Neural progenitor cell (in vitro differentiated cells): ENCODE results near the gene FAM24B. TPM values are rescaled to one million over a fixed set of nuclear protein-coding genes. Genes with fewer than 3 reads are reported as not detected.

ENCODE experiments used
- DNase-seq: peaks from one replicate; pipeline ENCODE4 v3.0.0-alpha.2; 2016; ENCODE audit warnings: low spot score
- H2AFZ ChIP-seq: fragments of 200-600 bp; sonication (generic); replicated peaks from 2 replicates; pipeline ENCODE4 v1.6.1; 2016; ENCODE audit warnings: antibody characterized with exemption
- H3F3A ChIP-seq: fragments of 200-600 bp; sonication (generic); 2 replicates; pipeline ENCODE4 v1.6.1; 2016; ENCODE audit warnings: antibody characterized with exemption, low read depth
- H3K27ac ChIP-seq: fragments of 200-600 bp; sonication (generic); 2 replicates; pipeline ENCODE4 v1.5.1; 2016; ENCODE audit warnings: mild to moderate bottlenecking
- H3K27me3 ChIP-seq: fragments of 200-600 bp; sonication (generic); 2 replicates; pipeline ENCODE4 v1.6.1; 2016; ENCODE audit warnings: mild to moderate bottlenecking, moderate library complexity
- H3K36me3 ChIP-seq: fragments of 200-600 bp; sonication (generic); 2 replicates; pipeline ENCODE4 v1.5.1; 2016
- H3K4me1 ChIP-seq: fragments of 200-600 bp; sonication (generic); 2 replicates; pipeline ENCODE4 v1.6.1; 2016; ENCODE audit warnings: mixed run types
- H3K4me2 ChIP-seq: fragments of 200-600 bp; sonication (generic); 2 replicates; pipeline ENCODE4 v1.6.1; 2016
- H3K4me3 ChIP-seq: fragments of 200-600 bp; sonication (generic); 2 replicates; pipeline ENCODE4 v1.5.1; 2016
- H3K79me2 ChIP-seq: fragments of 200-600 bp; sonication (generic); 2 replicates; pipeline ENCODE4 v1.6.1; 2016; ENCODE audit warnings: low read depth
- H3K9ac ChIP-seq: fragments of 200-600 bp; sonication (generic); 2 replicates; pipeline ENCODE4 v1.6.1; 2016
- H3K9me3 ChIP-seq: fragments of 200-600 bp; sonication (generic); 2 replicates; pipeline ENCODE4 v1.5.1; 2016; ENCODE audit warnings: low read depth
- H4K20me1 ChIP-seq: fragments of 200-600 bp; sonication (generic); 2 replicates; pipeline ENCODE4 v1.6.1; 2016; ENCODE audit warnings: low read depth
- H3K27ac Mint-ChIP-seq: 3 replicates; pipeline ENCODE4 v1.8.0; 2021; ENCODE audit warnings: mixed read lengths
- H3K27me3 Mint-ChIP-seq: 2 replicates; pipeline ENCODE4 v1.8.0; 2022; ENCODE audit warnings: low read depth, mild to moderate bottlenecking, inconsistent platforms, moderate library complexity, mixed read lengths; ENCODE audit not compliant: insufficient read depth
- H3K36me3 Mint-ChIP-seq: 3 replicates; pipeline ENCODE4 v1.8.0; 2021; ENCODE audit warnings: mixed read lengths
- H3K4me1 Mint-ChIP-seq: 3 replicates; pipeline ENCODE4 v1.8.0; 2021; ENCODE audit warnings: mixed read lengths
- H3K4me3 Mint-ChIP-seq: 3 replicates; pipeline ENCODE4 v1.8.0; 2021; ENCODE audit warnings: mild to moderate bottlenecking, moderate library complexity, mixed read lengths
- H3K9me3 Mint-ChIP-seq: 3 replicates; pipeline ENCODE4 v1.8.0; 2020; ENCODE audit warnings: mixed read lengths
- CTCF ChIP-seq: fragments of 200-600 bp; sonication (generic); IDR thresholded peaks from 2 replicates; pipeline ENCODE4 v1.5.1; 2017; ENCODE audit warnings: antibody characterized with exemption, mild to moderate bottlenecking
- EZH2 ChIP-seq: fragments of 200-600 bp; sonication (generic); IDR thresholded peaks from 2 replicates; pipeline ENCODE4 v1.6.1; 2017; ENCODE audit warnings: antibody characterized with exemption, mild to moderate bottlenecking, moderate library complexity
- EZH2phosphoT487 ChIP-seq: fragments of 200-600 bp; sonication (generic); IDR thresholded peaks from 2 replicates; pipeline ENCODE4 v1.6.1; 2017; ENCODE audit warnings: antibody characterized with exemption
- total RNA-seq: library from RNA; depleted of rRNA; stranded (reverse); fragments of >200 nt; gene quantifications from 2 replicates; pipeline ENCODE4 v1.2.3, GENCODE V29; 2015; ENCODE audit warnings: low replicate concordance

FAM24B gene, protein sequence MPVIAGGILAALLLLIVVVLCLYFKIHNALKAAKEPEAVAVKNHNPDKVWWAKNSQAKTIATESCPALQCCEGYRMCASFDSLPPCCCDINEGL
- not detected in 2 replicates for total RNA-seq

DNA sequence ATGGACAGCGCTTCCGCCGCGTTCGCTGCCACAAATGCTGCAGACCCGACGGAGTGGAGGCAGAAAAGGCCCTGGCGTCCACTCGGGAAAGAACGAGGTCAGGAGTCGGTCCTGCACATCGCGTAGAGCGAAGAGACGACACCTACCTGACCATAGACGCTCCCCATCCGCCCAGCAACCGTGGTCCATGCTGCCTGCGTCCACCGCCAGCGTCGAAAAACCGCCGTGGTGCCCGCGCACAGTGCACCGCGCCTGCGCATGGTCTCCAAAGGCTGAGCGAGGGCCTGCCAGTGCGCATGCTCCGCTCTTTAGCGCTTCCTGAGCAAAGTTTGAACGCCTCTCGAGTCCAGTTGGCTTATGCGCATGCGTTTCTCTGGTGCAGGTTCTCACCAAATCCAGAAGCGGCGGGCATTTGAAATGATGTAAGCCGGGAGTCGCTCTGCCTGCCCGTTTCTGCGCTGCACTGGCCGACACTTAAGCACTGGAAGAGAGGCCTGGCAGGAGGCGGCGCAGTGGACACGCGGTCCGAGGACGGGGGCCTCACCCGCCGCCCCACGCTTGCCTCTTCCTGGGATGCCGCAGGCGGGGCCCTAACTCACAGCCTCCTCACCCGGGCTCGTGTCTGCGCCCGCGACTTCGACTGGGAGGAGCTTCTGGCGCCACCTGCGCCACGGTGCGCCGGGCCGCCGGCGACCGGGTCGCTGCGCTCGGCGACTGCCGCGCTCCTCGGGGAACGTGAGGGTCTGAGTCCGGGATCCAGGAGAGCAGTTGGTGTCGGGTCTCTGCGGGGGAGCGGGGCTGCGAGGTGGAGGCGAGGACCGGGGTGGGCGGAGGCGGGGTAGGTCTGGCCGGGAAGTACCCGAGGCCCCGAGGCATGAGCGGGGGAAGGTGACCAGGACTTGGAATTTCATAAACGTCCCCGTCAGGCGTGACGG, at the start of gene FAM24B:
FAM24B (minus strand) TSS at position 243 of the 935 bp plus-strand sequence. CDS start 29,066 bp downstream, outside the sequence.
- H3F3A ChIP-seq = peaks cover 29% of the 10 kb centered on the region
- no peaks in the 10 kb centered on the region for H3K9me3 Mint-ChIP-seq
- TF ChIP-seq EZH2 = no peak
- no peak for TF ChIP-seq CTCF
- TF ChIP-seq EZH2phosphoT487 = no peak
- H3K79me2 ChIP-seq = no peaks in the 10 kb centered on the region
- H3K4me3 ChIP-seq = no peak within 1 kb of the TSS
- DNase-seq = peak; percentile 43
- no peak within 1 kb of the TSS for H3K9ac ChIP-seq
- no peak within 1 kb of the TSS for H3K27ac Mint-ChIP-seq
- peak within 1 kb of the TSS; percentile 33 for H3K4me2 ChIP-seq
- no peak within 1 kb of the TSS for H3K4me3 Mint-ChIP-seq
- H3K27me3 Mint-ChIP-seq = no peaks in the 10 kb centered on the region
- H3K36me3 ChIP-seq = no peaks in the 10 kb centered on the region
- no peak within 1 kb of the TSS for H2AFZ ChIP-seq
- H3K27ac ChIP-seq = no peak within 1 kb of the TSS
- H3K36me3 Mint-ChIP-seq = no peaks in the 10 kb centered on the region
- H3K9me3 ChIP-seq = no peaks in the 10 kb centered on the region
- peaks cover 22% of the 10 kb centered on the region for H3K4me1 Mint-ChIP-seq
- no peaks in the 10 kb centered on the region for H4K20me1 ChIP-seq
- H3K4me1 ChIP-seq = peaks cover 35% of the 10 kb centered on the region
- no peaks in the 10 kb centered on the region for H3K27me3 ChIP-seq

- Histone ChIP-seq H3K27me3 (no peaks in the 10 kb centered on the region), H3K79me2 (no peaks in the 10 kb centered on the region), H4K20me1 (peaks cover 17% of the 10 kb centered on the region), H3K4me2 (no peak overlapping the region), H3K9me3 (no peaks in the 10 kb centered on the region), H3K36me3 (no peaks in the 10 kb centered on the region), H2AFZ (no peak overlapping the region), H3K4me3 (no peak overlapping the region), H3F3A (no peaks in the 10 kb centered on the region), H3K4me1 (no peaks in the 10 kb centered on the region), H3K27ac (no peak overlapping the region), H3K9ac (no peak overlapping the region)
- TF ChIP-seq CTCF (no peak), EZH2 (no peak), EZH2phosphoT487 (no peak)
- peaks cover 5% of the 10 kb centered on the region for H3K27me3 Mint-ChIP-seq
- no peaks in the 10 kb centered on the region for H3K36me3 Mint-ChIP-seq
- H3K27ac Mint-ChIP-seq = no peak overlapping the region
- no peak overlapping the region for H3K4me3 Mint-ChIP-seq
- peaks cover 5% of the 10 kb centered on the region for H3K9me3 Mint-ChIP-seq
- no peak for DNase-seq
- H3K4me1 Mint-ChIP-seq = no peaks in the 10 kb centered on the region
These were observed 36.3 kb upstream of the FAM24B start for GRCh38 chr10:122915700-122916099.

DNA sequence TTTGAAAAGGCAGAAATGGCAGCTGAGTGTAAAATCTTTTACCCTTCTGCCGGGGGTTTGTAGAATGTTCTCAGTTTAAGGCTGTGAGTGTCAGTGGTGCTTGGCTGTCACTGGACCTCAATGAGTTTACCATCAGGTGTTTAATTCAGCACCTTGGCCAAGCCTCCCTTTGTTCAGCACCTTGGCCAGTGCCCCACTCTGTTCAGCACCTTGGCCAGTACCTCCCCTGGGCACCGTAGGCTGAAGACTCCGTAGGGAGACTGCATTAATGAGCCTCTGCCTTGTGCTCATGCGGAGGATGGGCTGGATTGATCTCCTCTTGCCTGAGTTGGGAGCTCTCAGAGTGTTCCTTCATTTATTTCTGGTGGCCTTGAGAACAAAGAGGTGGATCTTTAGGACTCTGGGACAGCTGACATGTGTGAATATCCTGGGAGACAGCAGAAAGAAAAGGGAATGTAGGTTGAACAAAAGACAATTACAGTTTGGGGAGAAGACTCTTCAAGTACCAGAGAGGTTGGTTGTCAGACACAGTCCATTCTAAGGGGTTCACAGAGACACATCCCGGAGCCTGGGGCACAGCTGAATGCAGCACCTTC, 32.6 kb upstream of the FAM24B start:
- Histone ChIP-seq H2AFZ (no peak overlapping the region), H3K27me3 (no peaks in the 10 kb centered on the region), H3K27ac (no peak overlapping the region), H3K4me1 (no peaks in the 10 kb centered on the region), H3F3A (no peaks in the 10 kb centered on the region), H3K36me3 (no peaks in the 10 kb centered on the region), H3K4me2 (no peak overlapping the region), H3K4me3 (no peak overlapping the region), H3K9me3 (no peaks in the 10 kb centered on the region), H3K79me2 (no peaks in the 10 kb centered on the region), H4K20me1 (peaks cover 18% of the 10 kb centered on the region), H3K9ac (no peak overlapping the region)
- H3K36me3 Mint-ChIP-seq = no peaks in the 10 kb centered on the region
- peak; percentile 87 for DNase-seq
- H3K27ac Mint-ChIP-seq = no peak overlapping the region
- H3K9me3 Mint-ChIP-seq = peaks cover 5% of the 10 kb centered on the region
- H3K4me3 Mint-ChIP-seq = no peak overlapping the region
- peaks cover 13% of the 10 kb centered on the region for H3K27me3 Mint-ChIP-seq
- no peaks in the 10 kb centered on the region for H3K4me1 Mint-ChIP-seq
- TF ChIP-seq EZH2 (peak; percentile 39), CTCF (no peak)
